ENCODE results near the gene ABCC1. TPM values are rescaled to one million over a fixed set of nuclear protein-coding genes. Genes with fewer than 3 reads are reported as not detected.
"Not testable (repeated sequence)": the region's sequence is repeated elsewhere in the genome, so short reads cannot be mapped to it uniquely, and the experiment has no call there.

ABCC1 gene
- total and polyA plus RNA-seq, 2 experiments from 2014 or later: 7.0 to 9.3 TPM

DNA sequence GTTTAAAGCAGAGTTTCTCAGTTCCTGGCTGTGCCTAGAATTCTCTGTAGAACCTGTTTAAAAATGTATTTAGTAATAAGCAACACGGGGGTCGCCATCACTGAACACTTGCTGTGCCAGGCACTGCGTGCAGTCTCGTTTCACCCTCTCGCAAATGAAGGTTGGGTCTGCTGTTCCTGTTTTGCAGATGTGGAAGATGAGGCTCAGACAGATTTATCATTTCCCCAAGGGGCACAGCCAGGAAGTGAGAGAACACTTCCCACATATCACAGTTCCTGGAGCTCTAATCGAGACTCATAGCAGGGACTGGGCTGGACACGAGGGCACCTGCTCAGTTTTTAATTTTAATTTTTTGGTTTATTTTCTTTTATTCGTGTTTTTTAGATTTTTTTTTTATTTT lies 151.2 kb downstream of the ABCC1 start:
- Histone ChIP-seq H3K36me3 (replicated peaks; ENCODE audit: insufficient read depth, low read depth) (no peaks in the 10 kb centered on the region), H4K20me1 (ENCODE audit: insufficient read depth, poor library complexity, severe bottlenecking) (no peaks in the 10 kb centered on the region), H3K4me3 (no peak overlapping the region), H3K27me3 (no peaks in the 10 kb centered on the region), H3K9me3 (ENCODE audit: low read depth) (no peaks in the 10 kb centered on the region), H3K27ac (no peak overlapping the region), H3K4me1 (ENCODE audit: insufficient read depth) (no peaks in the 10 kb centered on the region), H3K4me2 (no peak overlapping the region), H3K9me2 (replicated peaks; ENCODE audit: insufficient read depth) (no peaks in the 10 kb centered on the region), H2AFZ (no peak overlapping the region), H3K79me2 (no peaks in the 10 kb centered on the region)
- no peak for TF ChIP-seq EZH2 (IDR thresholded peaks at IDR 0.05; ENCODE audit: borderline replicate concordance)
- TF ChIP-seq, protein P1, sequence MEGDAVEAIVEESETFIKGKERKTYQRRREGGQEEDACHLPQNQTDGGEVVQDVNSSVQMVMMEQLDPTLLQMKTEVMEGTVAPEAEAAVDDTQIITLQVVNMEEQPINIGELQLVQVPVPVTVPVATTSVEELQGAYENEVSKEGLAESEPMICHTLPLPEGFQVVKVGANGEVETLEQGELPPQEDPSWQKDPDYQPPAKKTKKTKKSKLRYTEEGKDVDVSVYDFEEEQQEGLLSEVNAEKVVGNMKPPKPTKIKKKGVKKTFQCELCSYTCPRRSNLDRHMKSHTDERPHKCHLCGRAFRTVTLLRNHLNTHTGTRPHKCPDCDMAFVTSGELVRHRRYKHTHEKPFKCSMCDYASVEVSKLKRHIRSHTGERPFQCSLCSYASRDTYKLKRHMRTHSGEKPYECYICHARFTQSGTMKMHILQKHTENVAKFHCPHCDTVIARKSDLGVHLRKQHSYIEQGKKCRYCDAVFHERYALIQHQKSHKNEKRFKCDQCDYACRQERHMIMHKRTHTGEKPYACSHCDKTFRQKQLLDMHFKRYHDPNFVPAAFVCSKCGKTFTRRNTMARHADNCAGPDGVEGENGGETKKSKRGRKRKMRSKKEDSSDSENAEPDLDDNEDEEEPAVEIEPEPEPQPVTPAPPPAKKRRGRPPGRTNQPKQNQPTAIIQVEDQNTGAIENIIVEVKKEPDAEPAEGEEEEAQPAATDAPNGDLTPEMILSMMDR (IDR thresholded peaks at IDR 0.05; ENCODE audit: poor library complexity): no peak
- no peak for TF ChIP-seq EZH2phosphoT487 (IDR thresholded peaks at IDR 0.05; ENCODE audit: low read depth, severe bottlenecking, unreplicated experiment)
- WGBS (ENCODE audit: low lambda C conversion rate, missing lambda C conversion rate): 94% methylated on average over 8 of the region's 8 CpGs
- DNase-seq (ENCODE audit: low spot score): no peak

DNA sequence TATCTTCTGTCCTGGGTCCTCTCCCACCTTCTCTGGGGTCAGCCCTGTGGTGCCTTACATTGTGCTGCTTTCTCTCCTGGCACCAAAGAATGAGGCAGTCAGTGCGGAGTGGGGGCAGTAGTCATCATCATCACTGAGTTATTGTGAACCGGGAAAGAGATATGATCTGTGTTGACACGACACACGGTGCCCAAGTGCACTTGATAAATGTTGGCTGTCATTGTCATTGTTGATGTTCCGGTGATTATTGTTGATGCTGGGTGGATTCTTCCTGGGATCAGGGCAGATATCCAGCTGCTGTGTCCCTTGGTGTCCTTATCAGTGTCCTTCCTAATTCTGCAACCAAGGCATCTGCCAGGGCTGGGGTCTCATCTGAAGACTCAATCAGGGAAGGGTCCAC lies 152.2 kb downstream of the ABCC1 start:
- Histone ChIP-seq H2AFZ (no peak overlapping the region), H3K9me2 (replicated peaks; ENCODE audit: insufficient read depth) (no peaks in the 10 kb centered on the region), H3K4me1 (ENCODE audit: insufficient read depth) (no peaks in the 10 kb centered on the region), H4K20me1 (ENCODE audit: insufficient read depth, poor library complexity, severe bottlenecking) (no peaks in the 10 kb centered on the region), H3K4me3 (no peak overlapping the region), H3K27ac (no peak overlapping the region), H3K27me3 (no peaks in the 10 kb centered on the region), H3K36me3 (replicated peaks; ENCODE audit: insufficient read depth, low read depth) (no peaks in the 10 kb centered on the region), H3K4me2 (no peak overlapping the region), H3K9me3 (ENCODE audit: low read depth) (no peaks in the 10 kb centered on the region), H3K79me2 (no peaks in the 10 kb centered on the region)
- WGBS (ENCODE audit: low lambda C conversion rate, missing lambda C conversion rate): 95% methylated on average over 5 of the region's 5 CpGs
- TF ChIP-seq EZH2 (IDR thresholded peaks at IDR 0.05; ENCODE audit: borderline replicate concordance) (no peak), EZH2phosphoT487 (IDR thresholded peaks at IDR 0.05; ENCODE audit: low read depth, severe bottlenecking, unreplicated experiment) (no peak)
- TF ChIP-seq, protein P1 (IDR thresholded peaks at IDR 0.05; ENCODE audit: poor library complexity): no peak
- DNase-seq (ENCODE audit: low spot score): no peak

DNA sequence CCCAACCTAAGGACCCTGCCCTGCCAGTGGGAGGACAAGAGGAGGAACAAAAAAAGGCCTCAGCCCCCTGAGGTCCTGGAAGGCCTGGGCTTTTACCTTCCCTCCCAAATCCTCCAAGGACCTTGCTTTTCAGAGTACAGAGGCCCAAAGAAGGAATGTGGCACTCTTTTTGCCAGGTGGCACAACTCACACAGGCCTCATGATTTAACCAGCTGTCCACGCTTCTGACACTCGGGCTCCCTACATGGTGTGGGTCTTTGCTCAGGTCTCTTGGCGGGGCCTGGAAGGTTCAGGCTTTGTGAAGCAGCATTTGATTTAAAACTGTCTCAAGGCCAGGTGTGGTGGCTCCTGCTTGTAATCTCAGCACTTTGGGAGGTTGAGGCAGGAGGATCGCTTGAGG lies 153.3 kb downstream of the ABCC1 start:
- Histone ChIP-seq H3K27me3 (no peaks in the 10 kb centered on the region), H3K9me3 (ENCODE audit: low read depth) (no peaks in the 10 kb centered on the region), H4K20me1 (ENCODE audit: insufficient read depth, poor library complexity, severe bottlenecking) (no peaks in the 10 kb centered on the region), H3K4me2 (no peak overlapping the region), H3K9me2 (replicated peaks; ENCODE audit: insufficient read depth) (no peaks in the 10 kb centered on the region), H3K36me3 (replicated peaks; ENCODE audit: insufficient read depth, low read depth) (no peaks in the 10 kb centered on the region), H3K4me1 (ENCODE audit: insufficient read depth) (no peaks in the 10 kb centered on the region), H2AFZ (no peak overlapping the region), H3K27ac (no peak overlapping the region), H3K4me3 (no peak overlapping the region), H3K79me2 (no peaks in the 10 kb centered on the region)
- no peak for DNase-seq (ENCODE audit: low spot score)
- WGBS (ENCODE audit: low lambda C conversion rate, missing lambda C conversion rate): 97% methylated on average over 4 of the region's 4 CpGs
- no peak for TF ChIP-seq EZH2phosphoT487 (IDR thresholded peaks at IDR 0.05; ENCODE audit: low read depth, severe bottlenecking, unreplicated experiment)
- TF ChIP-seq, protein P1 (IDR thresholded peaks at IDR 0.05; ENCODE audit: poor library complexity): no peak
- no peak for TF ChIP-seq EZH2 (IDR thresholded peaks at IDR 0.05; ENCODE audit: borderline replicate concordance)

DNA sequence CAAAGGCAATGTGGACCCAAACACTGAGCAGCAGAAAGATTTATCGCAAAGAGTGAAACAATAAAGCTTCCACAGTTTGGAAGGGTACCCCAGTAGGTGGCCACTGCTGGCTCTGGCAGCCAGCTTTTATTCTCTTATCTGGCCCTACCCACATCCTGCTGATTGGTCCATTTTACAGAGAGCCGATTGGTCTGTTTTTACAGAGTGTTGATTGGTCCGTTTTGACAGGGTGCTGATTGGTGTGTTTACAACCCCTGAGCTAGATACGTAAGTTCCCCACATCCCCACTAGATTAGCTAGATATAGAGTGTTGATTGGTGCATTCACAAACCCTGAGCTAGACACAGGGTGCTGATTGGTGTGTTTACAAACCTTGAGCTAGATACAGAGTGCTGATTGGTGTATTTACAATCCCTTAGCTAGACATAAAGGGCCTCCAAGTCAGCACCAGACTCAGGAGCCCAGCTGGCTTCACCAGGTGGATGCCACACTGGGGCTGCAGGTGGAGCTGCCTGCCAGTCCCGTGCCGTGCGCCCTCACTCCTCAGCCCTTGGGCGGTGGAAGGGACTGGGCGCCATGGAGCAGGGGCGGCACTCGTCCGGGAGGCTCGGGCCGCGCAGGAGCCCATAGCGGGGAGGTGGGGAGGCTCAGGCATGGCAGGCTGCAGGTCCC lies 154.9 kb downstream of the ABCC1 start:
- H2AFZ ChIP-seq; H3K27me3 ChIP-seq; H3K9me2 ChIP-seq (replicated peaks; ENCODE audit: insufficient read depth); DNase-seq (ENCODE audit: low spot score); H4K20me1 ChIP-seq (ENCODE audit: insufficient read depth, poor library complexity, severe bottlenecking); H3K4me2 ChIP-seq; H3K4me3 ChIP-seq; H3K4me1 ChIP-seq (ENCODE audit: insufficient read depth); H3K36me3 ChIP-seq (replicated peaks; ENCODE audit: insufficient read depth, low read depth); H3K9me3 ChIP-seq (ENCODE audit: low read depth); H3K27ac ChIP-seq; H3K79me2 ChIP-seq: not testable (repeated sequence)
- 96% methylated on average over 11 of the region's 16 CpGs for WGBS (ENCODE audit: low lambda C conversion rate, missing lambda C conversion rate)

DNA sequence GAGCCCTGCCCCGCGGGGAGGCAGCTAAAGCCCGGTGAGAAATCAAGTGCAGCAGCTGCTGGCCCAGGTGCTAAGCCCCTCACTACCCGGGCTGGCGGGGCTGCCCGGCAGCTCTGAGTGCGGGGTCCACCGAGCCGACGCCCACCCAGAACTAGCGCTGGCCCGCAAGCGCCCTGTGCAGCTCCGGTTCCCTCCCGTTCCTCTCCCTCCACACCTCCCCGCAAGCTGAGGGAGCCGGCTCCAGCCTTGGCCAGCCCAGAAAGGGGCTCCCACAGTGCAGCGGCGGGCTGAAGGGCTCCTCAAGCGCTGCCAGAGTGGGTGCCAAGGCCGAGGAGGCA lies 155.4 kb downstream of the ABCC1 start:
- not testable (repeated sequence) for H3K4me2 ChIP-seq; H3K4me1 ChIP-seq (ENCODE audit: insufficient read depth); H2AFZ ChIP-seq; H3K9me3 ChIP-seq (ENCODE audit: low read depth); H3K36me3 ChIP-seq (replicated peaks; ENCODE audit: insufficient read depth, low read depth); H3K79me2 ChIP-seq; H4K20me1 ChIP-seq (ENCODE audit: insufficient read depth, poor library complexity, severe bottlenecking); H3K27me3 ChIP-seq; H3K4me3 ChIP-seq; H3K27ac ChIP-seq; H3K9me2 ChIP-seq (replicated peaks; ENCODE audit: insufficient read depth); DNase-seq (ENCODE audit: low spot score)
- WGBS (ENCODE audit: low lambda C conversion rate, missing lambda C conversion rate): 98% methylated on average over 17 of the region's 21 CpGs
